ENCODE measurements around the gene ZBED4.

The ZBED4 gene

DNA sequence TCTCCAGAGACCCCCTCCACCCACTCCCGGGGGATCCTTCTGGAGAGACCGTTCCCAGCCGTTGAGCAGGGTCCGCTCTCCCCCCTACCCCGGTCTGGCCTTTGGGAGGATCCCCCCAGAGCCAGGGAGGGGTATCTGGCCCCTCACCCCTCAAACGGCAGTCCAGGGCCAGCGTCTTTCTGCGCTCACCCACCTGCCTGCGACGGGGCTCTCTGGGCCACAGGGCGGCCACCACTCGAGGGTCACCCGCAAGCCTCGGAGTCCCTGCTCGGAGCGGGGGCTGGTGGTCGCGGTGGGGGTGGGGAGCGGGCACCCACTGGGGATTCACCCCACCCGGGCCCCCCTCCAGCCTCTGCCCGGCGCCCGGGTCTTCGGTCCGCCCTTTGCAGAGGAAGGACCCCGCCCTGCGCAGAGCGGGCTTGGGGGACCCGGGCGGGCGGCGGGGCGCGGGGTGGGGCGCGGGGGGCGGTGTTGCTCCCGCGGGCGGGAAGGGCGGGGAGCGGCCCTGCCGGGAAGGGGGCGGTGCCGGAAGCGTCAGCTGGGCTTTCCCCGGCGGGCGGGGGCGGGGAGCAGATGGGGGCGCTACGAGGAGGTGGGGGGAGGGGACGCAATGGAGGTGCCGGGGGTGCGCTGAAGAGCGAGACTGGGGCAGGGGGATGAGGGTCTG, 81.4 kb downstream of the ZBED4 start:
- peak; percentile 86 to 89 for DNase-seq (ENCODE audit: low read depth in 2 of 2)

DNA sequence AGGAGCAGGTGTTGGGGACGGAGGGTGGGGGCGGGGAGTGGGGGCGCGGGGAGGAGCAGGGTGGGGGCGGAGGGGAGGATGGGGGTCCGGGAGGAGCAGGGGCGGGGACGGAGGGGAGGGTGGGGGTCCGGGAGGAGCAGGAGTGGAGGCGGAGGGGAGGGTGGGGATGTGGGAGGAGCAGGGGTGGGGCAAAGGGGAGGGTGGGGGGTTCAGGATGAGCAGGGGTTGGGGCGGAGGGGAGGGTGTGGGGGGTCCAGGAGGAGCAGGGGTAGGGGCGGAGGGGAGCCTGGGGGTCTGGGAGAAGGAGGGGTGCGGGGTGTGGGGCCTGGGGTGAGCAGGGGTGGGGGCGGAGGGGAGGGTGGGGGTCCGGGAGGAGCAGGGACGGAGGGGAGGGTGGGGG, 81.9 kb downstream of the ZBED4 start:
- DNase-seq (ENCODE audit: low read depth in 2 of 2), result no peak

DNA sequence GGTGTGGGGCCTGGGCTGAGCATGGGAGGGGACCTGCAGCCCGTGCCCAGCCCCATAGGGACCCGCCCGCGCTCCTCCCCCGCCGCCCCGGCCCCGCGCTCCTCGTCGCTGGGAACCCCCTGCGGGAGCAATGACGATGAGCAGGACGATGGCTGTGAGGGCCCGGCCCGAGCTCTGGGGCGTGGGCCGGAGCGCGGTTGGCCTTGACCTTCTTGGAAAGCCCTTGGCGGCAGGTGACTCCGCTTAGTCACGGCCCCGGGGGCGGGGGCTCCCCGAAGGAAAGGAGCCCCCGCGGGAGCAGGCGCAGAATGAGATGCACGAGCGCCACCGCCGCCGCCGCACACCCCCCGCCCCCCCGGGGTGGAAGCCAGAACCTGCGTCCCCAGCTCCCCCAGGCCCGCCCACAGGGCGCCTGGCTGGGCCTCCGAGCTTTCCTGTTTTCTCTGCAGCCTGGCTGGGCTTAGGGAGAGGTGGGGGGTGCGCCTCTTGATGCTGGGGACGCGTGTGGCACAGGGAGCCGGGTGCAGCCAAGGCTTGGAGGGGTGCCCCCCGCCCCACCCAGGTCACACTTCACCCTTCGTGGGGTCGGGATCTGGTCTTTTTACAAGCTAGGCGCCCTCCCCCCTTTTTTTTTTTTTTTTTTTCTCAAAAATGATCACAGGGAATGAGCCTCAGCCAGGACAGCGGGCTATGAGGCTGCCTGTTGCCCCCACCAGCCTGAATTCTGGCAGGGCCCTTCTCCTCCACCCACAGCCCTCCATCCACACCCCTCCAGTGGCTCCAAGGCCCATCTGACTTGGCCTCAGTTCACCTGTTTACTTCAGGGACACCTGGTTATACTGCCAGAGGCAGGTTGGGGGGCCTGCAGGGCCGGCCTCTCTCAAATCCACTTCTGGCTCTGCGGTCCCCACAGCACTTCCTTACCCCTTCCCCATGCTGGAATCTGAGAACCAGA, 82.7 kb downstream of the ZBED4 start:
- peak; percentile 99 for DNase-seq (ENCODE audit: low read depth in 2 of 2)

DNA sequence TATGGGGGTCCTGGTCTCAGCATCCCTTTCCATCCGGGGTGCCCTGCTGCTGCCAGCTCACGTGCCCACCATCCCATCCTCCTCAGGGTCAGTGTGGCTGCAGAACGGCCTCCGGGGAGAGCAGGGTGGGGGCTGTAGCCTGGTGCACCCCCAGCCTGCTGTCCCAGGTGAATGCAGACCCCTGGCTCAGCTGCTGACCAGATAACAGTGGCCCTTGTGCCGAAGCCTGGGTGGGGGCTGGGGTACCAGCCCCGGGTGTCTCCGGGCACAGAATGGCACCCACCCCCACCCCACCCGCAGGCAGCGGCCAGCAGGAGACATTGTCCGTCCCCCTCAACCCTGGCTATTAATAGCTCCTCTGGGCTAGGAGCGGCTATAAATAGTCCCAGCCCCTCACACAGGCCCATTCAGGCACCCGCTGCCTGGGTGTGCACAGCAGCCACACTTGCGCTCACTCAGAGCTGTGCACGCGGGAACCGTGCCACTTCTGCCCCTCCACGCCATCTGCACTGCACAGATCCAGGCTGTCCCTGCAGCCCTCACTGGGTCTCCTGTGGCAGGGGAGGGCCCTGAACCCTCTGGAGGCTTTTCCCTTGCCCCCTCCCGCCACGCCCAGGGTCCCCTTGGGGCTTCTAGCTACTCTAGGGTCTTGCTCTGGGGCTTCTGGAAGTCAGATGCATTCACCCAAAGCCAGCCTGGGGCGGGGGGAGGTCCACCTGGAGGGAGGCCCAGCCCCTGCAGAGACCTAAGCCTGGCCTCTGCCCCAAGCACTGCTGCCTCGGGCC, 83.5 kb downstream of the ZBED4 start:
- no peak for DNase-seq (ENCODE audit: low read depth in 2 of 2)

DNA sequence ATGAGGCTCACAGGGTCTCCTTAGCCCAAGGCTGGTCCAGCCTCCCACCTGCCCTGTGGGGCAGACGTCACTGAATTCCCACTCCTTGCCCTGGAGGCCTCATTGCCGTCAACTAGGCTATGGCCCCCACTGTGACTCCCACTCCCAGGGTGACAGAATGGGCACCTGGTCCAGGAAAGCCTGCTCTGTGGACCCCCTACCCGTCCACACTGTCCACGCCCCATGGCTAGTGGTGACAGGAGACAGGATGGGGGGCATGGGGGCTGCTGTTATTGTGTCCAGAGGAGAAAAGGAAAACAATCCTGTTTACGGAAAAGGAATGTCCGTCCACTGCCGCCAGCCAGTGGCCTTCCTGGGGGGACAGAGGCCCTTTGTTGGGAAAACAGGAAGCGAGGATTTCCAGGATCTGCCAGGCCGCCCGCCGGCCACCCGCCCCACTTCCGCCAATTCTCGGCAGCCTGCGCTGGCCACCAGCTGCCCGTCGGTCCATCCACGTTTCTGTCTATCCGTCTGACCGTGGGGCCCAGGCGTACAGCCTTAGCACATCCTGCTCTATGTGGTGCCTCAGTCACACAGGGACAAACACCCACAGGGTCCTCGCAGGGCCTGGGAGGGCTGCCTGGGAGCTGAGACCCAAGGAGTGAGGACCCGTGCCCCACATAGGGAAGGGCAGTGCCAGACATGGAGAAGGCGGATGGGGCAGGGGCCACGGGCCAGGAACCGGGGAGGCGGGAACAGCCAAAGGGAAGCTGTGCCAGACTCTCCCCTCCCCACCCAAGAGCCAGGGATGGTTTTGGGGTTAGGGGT, 84.3 kb downstream of the ZBED4 start:
- no peak for DNase-seq (ENCODE audit: low read depth in 2 of 2)

DNA sequence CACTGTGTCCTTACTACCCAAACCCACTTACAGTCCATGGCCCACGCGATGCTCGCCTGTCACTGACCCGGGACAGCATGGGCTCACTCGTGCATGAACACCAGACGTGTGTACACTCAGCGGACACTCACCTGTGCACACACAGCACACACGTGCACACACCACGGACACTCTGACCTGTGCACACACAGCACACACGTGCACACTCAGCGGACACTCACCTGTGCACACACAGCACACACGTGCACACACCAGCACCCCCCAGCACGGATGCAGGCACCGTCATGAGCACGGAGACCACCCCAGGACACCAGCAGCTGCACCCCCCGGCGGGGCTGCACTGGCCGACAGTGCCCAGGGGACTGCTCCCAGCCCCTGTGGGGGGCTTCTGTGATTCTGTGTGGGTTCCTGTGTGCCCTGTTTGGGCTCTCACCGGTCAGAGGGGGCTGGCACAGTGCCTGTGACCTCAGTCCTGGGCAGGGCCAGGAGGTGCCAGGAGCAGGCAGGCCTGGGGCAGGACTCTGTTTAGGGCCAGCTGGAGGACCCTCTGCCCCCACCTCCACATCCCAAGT, 85.0 kb downstream of the ZBED4 start:
- DNase-seq (ENCODE audit: low read depth in 2 of 2), result no peak

Measured in stimulated activated CD8-positive, alpha-beta memory T cell treated with anti-CD3 and anti-CD28 coated beads, Interleukin-15, amount 100 ng/mL, for 48 hours (primary cell).